ENCODE measurements around the gene CNN3.

DNA sequence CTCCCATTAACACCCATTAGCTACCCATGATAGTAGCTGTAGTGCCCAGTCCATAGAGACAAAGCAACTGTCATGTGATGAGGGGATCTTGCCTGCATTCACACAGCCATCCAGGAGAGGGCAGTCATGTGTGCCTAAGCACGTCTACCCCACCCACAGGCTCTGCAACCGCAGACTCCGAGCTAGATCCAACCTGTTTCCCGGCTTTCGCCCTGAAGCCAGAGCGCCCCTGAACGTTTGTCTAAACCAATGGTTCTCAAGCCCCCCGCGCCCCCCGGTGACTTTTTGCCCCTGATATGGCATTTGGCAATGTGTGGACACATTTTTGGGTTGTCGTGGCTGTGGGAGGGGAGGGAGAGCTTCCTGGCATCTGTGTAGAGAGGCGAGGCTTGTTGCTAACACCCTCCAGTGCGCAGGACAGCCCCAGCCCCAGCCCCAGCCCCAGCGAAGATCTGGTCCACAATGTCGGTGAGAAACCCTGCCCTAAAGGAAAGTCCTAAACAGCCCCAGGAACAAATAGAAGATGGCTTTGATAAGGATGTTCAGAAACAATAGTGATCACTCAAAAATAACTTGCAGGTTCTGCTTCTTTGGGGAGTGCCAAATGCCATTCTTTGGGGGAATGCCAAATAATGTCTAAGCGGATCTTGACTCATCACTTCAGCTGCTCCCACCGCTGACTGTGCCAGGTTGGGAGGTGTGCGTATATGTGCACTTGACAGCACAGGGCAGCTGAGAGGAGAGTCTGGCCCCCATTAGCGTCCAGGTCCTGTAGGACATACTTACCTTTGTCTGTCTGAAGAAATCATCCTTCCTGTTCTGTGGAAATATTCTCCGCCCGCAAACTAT lies 72.2 kb downstream of the CNN3 start:
- TF ChIP-seq NR3C1 (CRISPR knock-in tag; conservative IDR thresholded peaks at IDR 0.05; ENCODE audit: low read depth) (no peak), JUN (CRISPR knock-in tag; IDR thresholded peaks at IDR 0.05) (no peak), JAZF1 (CRISPR knock-in tag; IDR thresholded peaks at IDR 0.05) (no peak), NFE2L1 (CRISPR knock-in tag; IDR thresholded peaks at IDR 0.05) (no peak), ELF4 (CRISPR knock-in tag; IDR thresholded peaks at IDR 0.05; ENCODE audit: low read depth) (no peak), NFYB (CRISPR knock-in tag; conservative IDR thresholded peaks at IDR 0.05; ENCODE audit: low read depth) (no peak)
- TF ChIP-seq, protein P1, sequence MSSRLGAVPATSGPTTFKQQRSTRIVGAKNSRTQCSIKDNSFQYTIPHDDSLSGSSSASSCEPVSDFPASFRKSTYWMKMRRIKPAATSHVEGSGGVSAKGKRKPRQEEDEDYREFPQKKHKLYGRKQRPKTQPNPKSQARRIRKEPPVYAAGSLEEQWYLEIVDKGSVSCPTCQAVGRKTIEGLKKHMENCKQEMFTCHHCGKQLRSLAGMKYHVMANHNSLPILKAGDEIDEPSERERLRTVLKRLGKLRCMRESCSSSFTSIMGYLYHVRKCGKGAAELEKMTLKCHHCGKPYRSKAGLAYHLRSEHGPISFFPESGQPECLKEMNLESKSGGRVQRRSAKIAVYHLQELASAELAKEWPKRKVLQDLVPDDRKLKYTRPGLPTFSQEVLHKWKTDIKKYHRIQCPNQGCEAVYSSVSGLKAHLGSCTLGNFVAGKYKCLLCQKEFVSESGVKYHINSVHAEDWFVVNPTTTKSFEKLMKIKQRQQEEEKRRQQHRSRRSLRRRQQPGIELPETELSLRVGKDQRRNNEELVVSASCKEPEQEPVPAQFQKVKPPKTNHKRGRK (CRISPR knock-in tag; IDR thresholded peaks at IDR 0.05; ENCODE audit: borderline replicate concordance), result no peak
- TF ChIP-seq, protein P2, sequence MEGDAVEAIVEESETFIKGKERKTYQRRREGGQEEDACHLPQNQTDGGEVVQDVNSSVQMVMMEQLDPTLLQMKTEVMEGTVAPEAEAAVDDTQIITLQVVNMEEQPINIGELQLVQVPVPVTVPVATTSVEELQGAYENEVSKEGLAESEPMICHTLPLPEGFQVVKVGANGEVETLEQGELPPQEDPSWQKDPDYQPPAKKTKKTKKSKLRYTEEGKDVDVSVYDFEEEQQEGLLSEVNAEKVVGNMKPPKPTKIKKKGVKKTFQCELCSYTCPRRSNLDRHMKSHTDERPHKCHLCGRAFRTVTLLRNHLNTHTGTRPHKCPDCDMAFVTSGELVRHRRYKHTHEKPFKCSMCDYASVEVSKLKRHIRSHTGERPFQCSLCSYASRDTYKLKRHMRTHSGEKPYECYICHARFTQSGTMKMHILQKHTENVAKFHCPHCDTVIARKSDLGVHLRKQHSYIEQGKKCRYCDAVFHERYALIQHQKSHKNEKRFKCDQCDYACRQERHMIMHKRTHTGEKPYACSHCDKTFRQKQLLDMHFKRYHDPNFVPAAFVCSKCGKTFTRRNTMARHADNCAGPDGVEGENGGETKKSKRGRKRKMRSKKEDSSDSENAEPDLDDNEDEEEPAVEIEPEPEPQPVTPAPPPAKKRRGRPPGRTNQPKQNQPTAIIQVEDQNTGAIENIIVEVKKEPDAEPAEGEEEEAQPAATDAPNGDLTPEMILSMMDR (IDR thresholded peaks at IDR 0.05), result peak; percentile 72
- TF ChIP-seq, protein P3, sequence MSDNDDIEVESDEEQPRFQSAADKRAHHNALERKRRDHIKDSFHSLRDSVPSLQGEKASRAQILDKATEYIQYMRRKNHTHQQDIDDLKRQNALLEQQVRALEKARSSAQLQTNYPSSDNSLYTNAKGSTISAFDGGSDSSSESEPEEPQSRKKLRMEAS (CRISPR knock-in tag; IDR thresholded peaks at IDR 0.05), result 0 out of 2 replicates have a peak, but pooled peaks have one; percentile 48
- TF ChIP-seq, protein P4, sequence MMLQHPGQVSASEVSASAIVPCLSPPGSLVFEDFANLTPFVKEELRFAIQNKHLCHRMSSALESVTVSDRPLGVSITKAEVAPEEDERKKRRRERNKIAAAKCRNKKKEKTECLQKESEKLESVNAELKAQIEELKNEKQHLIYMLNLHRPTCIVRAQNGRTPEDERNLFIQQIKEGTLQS (CRISPR knock-in tag; conservative IDR thresholded peaks at IDR 0.05), result no peak
- TF ChIP-seq, protein P5, sequence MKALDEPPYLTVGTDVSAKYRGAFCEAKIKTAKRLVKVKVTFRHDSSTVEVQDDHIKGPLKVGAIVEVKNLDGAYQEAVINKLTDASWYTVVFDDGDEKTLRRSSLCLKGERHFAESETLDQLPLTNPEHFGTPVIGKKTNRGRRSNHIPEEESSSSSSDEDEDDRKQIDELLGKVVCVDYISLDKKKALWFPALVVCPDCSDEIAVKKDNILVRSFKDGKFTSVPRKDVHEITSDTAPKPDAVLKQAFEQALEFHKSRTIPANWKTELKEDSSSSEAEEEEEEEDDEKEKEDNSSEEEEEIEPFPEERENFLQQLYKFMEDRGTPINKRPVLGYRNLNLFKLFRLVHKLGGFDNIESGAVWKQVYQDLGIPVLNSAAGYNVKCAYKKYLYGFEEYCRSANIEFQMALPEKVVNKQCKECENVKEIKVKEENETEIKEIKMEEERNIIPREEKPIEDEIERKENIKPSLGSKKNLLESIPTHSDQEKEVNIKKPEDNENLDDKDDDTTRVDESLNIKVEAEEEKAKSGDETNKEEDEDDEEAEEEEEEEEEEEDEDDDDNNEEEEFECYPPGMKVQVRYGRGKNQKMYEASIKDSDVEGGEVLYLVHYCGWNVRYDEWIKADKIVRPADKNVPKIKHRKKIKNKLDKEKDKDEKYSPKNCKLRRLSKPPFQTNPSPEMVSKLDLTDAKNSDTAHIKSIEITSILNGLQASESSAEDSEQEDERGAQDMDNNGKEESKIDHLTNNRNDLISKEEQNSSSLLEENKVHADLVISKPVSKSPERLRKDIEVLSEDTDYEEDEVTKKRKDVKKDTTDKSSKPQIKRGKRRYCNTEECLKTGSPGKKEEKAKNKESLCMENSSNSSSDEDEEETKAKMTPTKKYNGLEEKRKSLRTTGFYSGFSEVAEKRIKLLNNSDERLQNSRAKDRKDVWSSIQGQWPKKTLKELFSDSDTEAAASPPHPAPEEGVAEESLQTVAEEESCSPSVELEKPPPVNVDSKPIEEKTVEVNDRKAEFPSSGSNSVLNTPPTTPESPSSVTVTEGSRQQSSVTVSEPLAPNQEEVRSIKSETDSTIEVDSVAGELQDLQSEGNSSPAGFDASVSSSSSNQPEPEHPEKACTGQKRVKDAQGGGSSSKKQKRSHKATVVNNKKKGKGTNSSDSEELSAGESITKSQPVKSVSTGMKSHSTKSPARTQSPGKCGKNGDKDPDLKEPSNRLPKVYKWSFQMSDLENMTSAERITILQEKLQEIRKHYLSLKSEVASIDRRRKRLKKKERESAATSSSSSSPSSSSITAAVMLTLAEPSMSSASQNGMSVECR (CRISPR knock-in tag; IDR thresholded peaks at IDR 0.05; ENCODE audit: borderline replicate concordance), result no peak
